Activated T-helper 1 cell treated with anti-CD3 and anti-CD28 coated beads, Interleukin-12 subunit alpha, Interleukin-12 subunit beta, Interleukin-2, Interleukin-4 antibody, amounts not matched to agents 30 ng/mL and 10 ng/mL and 1 ng/mL, durations not matched to agents 14 hours and 24 hours and 36 hours (primary cell): Measurements from ENCODE around the gene GPX3. TPM values are rescaled to one million over a fixed set of nuclear protein-coding genes. Genes with fewer than 3 reads are reported as not detected.

Source experiments
- DNase-seq: peaks from one replicate; pipeline ENCODE4 v3.0.0; 2021; ENCODE audit warnings: low spot score
- H3K27ac Mint-ChIP-seq: one replicate; pipeline ENCODE4 v1.8.0; 2021; ENCODE audit warnings: mild to moderate bottlenecking, mixed read lengths
- H3K27me3 Mint-ChIP-seq: one replicate; pipeline ENCODE4 v1.8.0; 2022; ENCODE audit warnings: mild to moderate bottlenecking, moderate library complexity, mixed read lengths; ENCODE audit not compliant: insufficient read depth
- H3K36me3 Mint-ChIP-seq: one replicate; pipeline ENCODE4 v1.8.0; 2021; ENCODE audit warnings: low read depth, mixed read lengths
- H3K4me1 Mint-ChIP-seq: one replicate; pipeline ENCODE4 v1.8.0; 2021; ENCODE audit warnings: low read depth, mixed read lengths
- H3K4me3 Mint-ChIP-seq: one replicate; pipeline ENCODE4 v1.8.0; 2021; ENCODE audit warnings: mild to moderate bottlenecking, moderate library complexity, mixed read lengths
- H3K9me3 Mint-ChIP-seq: one replicate; pipeline ENCODE4 v1.8.0; 2021; ENCODE audit warnings: mixed read lengths
- intact Hi-C: fragments of 100-400 bp; cut with micrococcal nuclease; formaldehyde crosslinking; loops from one replicate; pipeline ENCODE4 v1.15.1; 2024
- total RNA-seq: library from RNA; stranded (reverse); gene quantifications from 2 replicates; pipeline ENCODE4 v1.2.3, GENCODE V29; 2022

GPX3 gene
- total RNA-seq, 1 donor from 2014 or later: not detected

- Mint-ChIP-seq H3K27ac (no peak overlapping the region), H3K27me3 (peaks cover 2% of the 10 kb centered on the region), H3K4me1 (no peaks in the 10 kb centered on the region), H3K4me3 (no peak overlapping the region), H3K36me3 (no peaks in the 10 kb centered on the region), H3K9me3 (no peaks in the 10 kb centered on the region)
- no peak for DNase-seq
- intact Hi-C loops: no loop called here
Observed at GRCh38 chr5:151004499-151004898, 15.9 kb upstream of the GPX3 start.

DNA sequence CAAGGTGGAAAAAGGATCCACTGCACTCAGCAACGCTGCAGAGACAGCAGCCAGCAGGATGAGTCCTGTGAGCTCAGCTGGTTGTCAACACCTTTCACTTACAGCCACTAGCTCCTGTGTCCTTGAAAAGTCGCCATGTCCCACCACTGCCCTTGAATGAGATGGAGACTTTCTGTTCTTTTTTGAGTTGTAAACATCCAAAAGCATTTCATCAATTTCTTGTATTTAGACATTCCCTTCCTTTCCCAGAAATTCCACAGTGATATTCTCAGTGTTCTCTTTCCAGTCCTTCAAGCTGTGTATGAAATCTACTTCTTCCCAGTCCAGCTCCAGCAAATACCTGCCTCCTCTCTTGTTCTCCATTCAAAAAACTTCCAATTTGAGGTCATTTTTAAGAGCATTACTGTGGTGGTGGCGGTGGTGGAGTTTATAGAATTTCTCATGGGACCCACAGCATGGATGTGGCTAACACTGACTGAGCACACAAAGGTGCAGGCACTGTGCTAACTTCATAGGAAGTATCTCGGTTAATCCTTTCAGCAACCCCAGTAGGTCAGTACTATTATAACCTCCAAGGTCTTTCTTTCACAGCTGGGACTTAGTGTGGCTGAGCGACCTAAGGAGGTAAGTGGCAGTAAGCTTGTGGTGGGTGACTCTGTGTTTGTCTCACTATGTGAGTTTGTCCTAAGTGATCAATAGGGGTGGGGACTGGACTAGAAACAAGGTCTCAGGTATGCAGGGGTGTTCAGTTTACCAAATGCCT, 15.0 kb upstream of the GPX3 start:
- Mint-ChIP-seq H3K36me3 (no peaks in the 10 kb centered on the region), H3K27me3 (peaks cover 3% of the 10 kb centered on the region), H3K9me3 (no peaks in the 10 kb centered on the region), H3K4me1 (no peaks in the 10 kb centered on the region), H3K4me3 (no peak overlapping the region), H3K27ac (no peak overlapping the region)
- DNase-seq: no peak
- intact Hi-C loops: no loop called here

DNA sequence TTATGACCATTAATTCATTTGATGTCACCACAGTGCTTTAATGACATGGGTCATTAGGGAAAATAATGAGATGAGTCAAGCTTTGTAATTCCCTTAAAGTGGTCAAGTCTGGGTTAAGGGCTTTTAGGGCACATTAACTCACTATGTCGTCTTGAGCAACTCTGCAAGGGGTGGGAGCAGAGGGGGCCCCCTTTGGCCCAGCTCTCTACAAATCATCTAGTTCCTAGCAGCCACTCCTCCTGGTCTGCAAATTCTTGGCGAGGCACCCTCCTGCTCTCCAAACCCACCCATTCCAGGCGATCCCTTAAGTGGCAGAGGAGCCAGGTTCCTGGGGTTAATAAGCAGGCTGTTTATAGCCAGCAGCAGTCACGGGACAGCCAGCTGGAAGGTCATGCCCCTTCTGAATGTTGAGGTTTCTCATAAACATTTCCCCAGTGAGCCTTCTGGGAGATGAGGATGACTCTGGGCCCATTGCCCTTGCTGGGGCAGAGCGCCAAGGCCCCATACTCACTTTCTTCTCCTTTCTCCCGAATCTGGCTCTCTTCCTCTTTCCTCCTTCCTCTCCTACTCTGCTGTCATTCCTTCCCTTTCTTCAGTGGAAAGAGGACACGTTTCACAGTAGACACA, 14.3 kb upstream of the GPX3 start:
- H3K4me3 Mint-ChIP-seq: no peak overlapping the region
- no peaks in the 10 kb centered on the region for H3K36me3 Mint-ChIP-seq
- intact Hi-C loops: no loop called here
- DNase-seq: no peak
- no peak overlapping the region for H3K27ac Mint-ChIP-seq
- peaks cover 3% of the 10 kb centered on the region for H3K27me3 Mint-ChIP-seq
- no peaks in the 10 kb centered on the region for H3K4me1 Mint-ChIP-seq
- H3K9me3 Mint-ChIP-seq: no peaks in the 10 kb centered on the region

DNA sequence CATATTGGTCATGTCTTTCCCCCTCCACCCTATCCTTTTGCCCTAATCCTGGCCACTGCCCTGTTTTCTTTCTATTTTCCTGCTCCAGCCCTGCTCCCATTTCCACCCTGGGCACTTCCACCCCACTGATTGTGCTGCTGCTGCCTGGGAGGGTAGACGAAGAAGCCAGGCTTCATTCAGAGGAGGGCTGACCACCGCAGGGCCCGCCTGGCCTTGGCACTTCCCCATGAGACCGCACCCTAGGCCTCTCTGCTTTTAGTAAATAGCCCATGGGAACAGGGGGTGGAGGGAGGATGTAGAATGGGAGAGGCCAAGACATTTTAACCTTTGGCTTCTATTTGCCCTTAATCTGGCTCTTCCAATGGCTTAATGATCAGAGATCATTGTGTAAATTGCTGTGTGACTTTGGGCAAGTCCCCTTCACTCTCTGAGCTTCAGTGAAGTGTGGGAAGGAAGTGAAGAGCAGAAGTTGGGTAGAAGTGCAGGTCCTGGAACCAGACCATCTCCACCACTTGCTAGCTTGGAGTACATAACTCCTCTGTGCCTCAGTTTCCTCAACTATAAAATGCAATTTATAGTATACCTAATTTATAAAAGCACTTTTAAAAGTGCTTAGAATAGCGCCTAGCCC, 13.6 kb upstream of the GPX3 start:
- H3K27me3 Mint-ChIP-seq: peaks cover 3% of the 10 kb centered on the region
- H3K4me1 Mint-ChIP-seq: no peaks in the 10 kb centered on the region
- intact Hi-C loops: no loop called here
- no peak for DNase-seq
- no peak overlapping the region for H3K27ac Mint-ChIP-seq
- no peaks in the 10 kb centered on the region for H3K9me3 Mint-ChIP-seq
- no peak overlapping the region for H3K4me3 Mint-ChIP-seq
- no peaks in the 10 kb centered on the region for H3K36me3 Mint-ChIP-seq

DNA sequence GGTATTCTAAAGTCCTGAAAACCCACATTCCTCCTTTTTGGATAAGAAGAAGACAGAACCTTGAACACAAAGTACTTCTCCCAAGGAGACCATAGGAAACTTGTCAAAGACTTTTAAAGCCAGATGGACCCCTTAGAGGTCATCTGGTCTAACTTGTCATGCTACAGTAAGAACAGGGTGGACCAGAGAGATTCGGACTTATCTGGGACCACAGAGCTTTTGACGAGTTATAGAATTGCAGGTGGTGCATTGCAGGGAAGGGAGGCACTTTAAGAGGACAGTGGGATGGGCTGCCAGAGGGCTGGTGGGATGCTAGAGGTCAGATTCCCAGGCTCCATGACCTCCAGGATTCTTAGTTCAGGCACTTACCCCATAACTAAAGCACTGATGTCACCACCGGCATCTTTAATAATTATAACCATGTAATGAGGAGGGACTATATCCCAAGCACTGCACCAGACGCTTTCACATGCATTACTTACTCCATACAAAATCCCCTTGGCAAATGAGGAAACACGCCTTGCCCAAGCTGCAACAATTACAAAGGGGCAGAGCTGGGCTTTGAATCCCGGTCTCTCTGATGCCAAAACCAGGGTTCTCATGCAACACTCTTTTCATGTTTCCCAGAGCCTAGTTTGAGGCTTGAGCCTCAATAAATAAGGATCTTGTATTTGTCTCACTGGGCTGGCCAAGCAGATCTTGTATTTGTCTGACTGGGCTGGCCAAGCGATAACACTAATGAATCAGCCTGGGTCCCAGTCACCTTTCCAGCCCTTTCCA, 12.8 kb upstream of the GPX3 start:
- Mint-ChIP-seq H3K9me3 (no peaks in the 10 kb centered on the region), H3K4me3 (no peak overlapping the region), H3K27me3 (peaks cover 3% of the 10 kb centered on the region), H3K36me3 (no peaks in the 10 kb centered on the region), H3K27ac (no peak overlapping the region), H3K4me1 (no peaks in the 10 kb centered on the region)
- no peak for DNase-seq
- intact Hi-C loops: no loop called here

GRCh38 chr5:151008210-151008491, 12.2 kb upstream of the GPX3 start:
- no peak overlapping the region for H3K4me3 Mint-ChIP-seq
- intact Hi-C loops: no loop called here
- H3K9me3 Mint-ChIP-seq: no peaks in the 10 kb centered on the region
- H3K27ac Mint-ChIP-seq: no peak overlapping the region
- no peaks in the 10 kb centered on the region for H3K4me1 Mint-ChIP-seq
- H3K27me3 Mint-ChIP-seq: peaks cover 3% of the 10 kb centered on the region
- no peak for DNase-seq
- H3K36me3 Mint-ChIP-seq: no peaks in the 10 kb centered on the region

GRCh38 chr5:151008906-151009305, 11.5 kb upstream of the GPX3 start:
- intact Hi-C loops: no loop called here
- H3K4me1 Mint-ChIP-seq: no peaks in the 10 kb centered on the region
- no peaks in the 10 kb centered on the region for H3K36me3 Mint-ChIP-seq
- H3K27me3 Mint-ChIP-seq: peaks cover 3% of the 10 kb centered on the region
- H3K9me3 Mint-ChIP-seq: no peaks in the 10 kb centered on the region
- no peak for DNase-seq
- H3K27ac Mint-ChIP-seq: no peak overlapping the region
- H3K4me3 Mint-ChIP-seq: no peak overlapping the region

- H3K27ac Mint-ChIP-seq: no peak overlapping the region
Observed at GRCh38 chr5:151012862-151013261, 7.5 kb upstream of the GPX3 start.

GRCh38 chr5:151014680-151015343, 5.6 kb upstream of the GPX3 start:
- Mint-ChIP-seq H3K4me3 (no peak overlapping the region), H3K36me3 (peaks cover 6% of the 10 kb centered on the region), H3K27me3 (peaks cover 4% of the 10 kb centered on the region), H3K27ac (no peak overlapping the region), H3K4me1 (peaks cover 16% of the 10 kb centered on the region), H3K9me3 (no peaks in the 10 kb centered on the region)
- DNase-seq: no peak
- intact Hi-C loops: no loop called here

More at GRCh38 chr5:151012862-151013261, 7.5 kb upstream of the GPX3 start:
- peaks cover 5% of the 10 kb centered on the region for H3K4me1 Mint-ChIP-seq
- H3K36me3 Mint-ChIP-seq: peaks cover 6% of the 10 kb centered on the region
- H3K4me3 Mint-ChIP-seq: no peak overlapping the region
- DNase-seq: no peak
- H3K27me3 Mint-ChIP-seq: peaks cover 1% of the 10 kb centered on the region
- no peaks in the 10 kb centered on the region for H3K9me3 Mint-ChIP-seq
- intact Hi-C loops: no loop called here

- no peak overlapping the region for H3K27ac Mint-ChIP-seq
- intact Hi-C loops: no loop called here
- no peak for DNase-seq
- H3K4me1 Mint-ChIP-seq: peaks cover 20% of the 10 kb centered on the region
- H3K4me3 Mint-ChIP-seq: no peak overlapping the region
- peaks cover 13% of the 10 kb centered on the region for H3K27me3 Mint-ChIP-seq
- H3K36me3 Mint-ChIP-seq: peaks cover 8% of the 10 kb centered on the region
- no peaks in the 10 kb centered on the region for H3K9me3 Mint-ChIP-seq
Observed at GRCh38 chr5:151015974-151016587, 4.3 kb upstream of the GPX3 start.

- intact Hi-C loops: no loop called here
- Mint-ChIP-seq H3K27ac (no peak overlapping the region), H3K4me1 (peaks cover 22% of the 10 kb centered on the region), H3K36me3 (peaks cover 9% of the 10 kb centered on the region), H3K9me3 (no peaks in the 10 kb centered on the region), H3K27me3 (peaks cover 13% of the 10 kb centered on the region), H3K4me3 (no peak overlapping the region)
- DNase-seq: no peak
Observed at GRCh38 chr5:151016700-151017099, 3.7 kb upstream of the GPX3 start.

DNA sequence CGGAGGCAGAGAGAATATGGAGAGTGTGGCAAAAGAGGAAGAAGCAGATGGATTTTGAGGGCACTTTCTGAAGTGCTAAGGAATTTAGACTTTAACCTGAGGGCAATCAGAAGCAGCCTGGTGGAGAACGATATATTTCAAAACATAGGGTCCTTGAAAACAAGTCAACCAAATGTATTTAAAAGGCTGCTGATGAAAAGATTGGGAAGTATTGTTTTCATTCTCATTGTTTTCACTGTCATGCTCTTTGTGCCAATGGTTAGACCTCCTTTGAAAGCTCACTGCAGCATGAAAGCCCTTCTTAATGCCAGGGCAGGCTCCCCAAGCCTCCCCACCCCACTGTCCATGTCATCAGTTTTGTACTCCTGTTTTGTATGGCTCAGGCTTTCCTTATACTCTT, 2.5 kb upstream of the GPX3 start:
- intact Hi-C loops: no loop called here
- Mint-ChIP-seq H3K4me1 (peaks cover 22% of the 10 kb centered on the region), H3K27ac (no peak overlapping the region)

More for the DNA sequence above, 2.5 kb upstream of the GPX3 start:
- no peak overlapping the region for H3K4me3 Mint-ChIP-seq
- peaks cover 13% of the 10 kb centered on the region for H3K27me3 Mint-ChIP-seq
- H3K36me3 Mint-ChIP-seq: peaks cover 18% of the 10 kb centered on the region
- H3K9me3 Mint-ChIP-seq: no peaks in the 10 kb centered on the region
- no peak for DNase-seq
